NCI-H82 (cell line): ENCODE results near the gene CCDC17.

ENCODE experiments used
- DNase-seq: peaks from one replicate; lab custom pipeline; 2025; lab: John Stamatoyannopoulos, UW

CCDC17 gene

DNA sequence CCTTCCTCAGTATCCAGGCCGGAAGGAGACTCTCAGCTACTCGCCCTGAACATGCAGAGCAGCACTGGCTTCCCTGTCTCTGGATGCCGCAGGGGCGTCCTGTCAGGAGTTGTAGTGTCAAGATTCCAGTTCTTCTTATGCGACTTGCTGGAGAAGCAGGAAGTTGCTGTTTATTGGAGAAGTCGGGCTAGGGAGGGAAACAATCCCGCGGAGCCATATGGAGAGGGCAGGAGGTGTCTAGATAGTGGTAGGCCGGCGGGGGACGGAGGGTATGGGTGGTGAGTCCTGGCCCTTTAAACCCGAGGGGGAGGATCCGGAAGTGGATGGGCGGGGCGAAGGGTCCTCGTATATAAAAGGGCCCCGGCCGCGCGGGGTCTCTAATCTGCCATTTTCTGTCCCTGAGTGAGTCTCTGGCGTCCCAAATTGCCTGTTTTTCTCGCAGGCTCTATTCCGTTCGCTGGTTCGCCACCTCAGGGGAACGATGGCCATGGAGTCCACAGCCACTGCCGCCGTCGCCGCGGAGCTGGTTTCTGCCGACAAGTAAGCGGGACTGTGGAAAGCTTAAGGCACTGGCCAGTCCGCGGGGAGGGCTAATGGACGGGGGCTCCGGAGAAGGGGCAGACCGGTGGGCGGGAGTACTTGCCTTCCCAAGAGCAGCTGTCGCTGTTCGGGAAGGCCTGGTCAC, 40.0 kb downstream of the CCDC17 start, which contains the start of gene NASP:
NASP (plus strand) TSS at position 376 of the 685 bp plus-strand sequence; CDS start at position 482, 106 bp downstream.
- DNase-seq, result peak; percentile 95

DNA sequence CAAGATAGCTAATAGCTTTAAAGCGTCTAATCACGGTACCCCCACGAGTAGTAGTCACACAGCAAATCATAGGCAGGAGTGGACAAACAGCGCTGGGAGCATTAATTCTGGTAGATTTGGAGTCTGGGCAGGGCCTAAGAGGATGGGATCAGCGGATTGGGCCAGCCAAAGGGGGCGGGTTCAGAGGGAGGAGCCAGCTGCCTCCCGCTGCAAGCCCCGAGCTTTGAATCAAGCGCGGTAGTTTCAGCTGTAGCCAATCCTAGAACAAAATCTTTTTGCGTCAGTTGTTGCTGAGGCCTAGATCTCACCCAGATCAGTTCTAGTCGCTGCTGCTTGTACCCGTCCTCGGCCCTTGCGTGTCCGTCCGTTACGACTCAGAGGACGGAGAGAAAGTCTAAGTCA, 40.6 kb downstream of the CCDC17 start:
- peak; percentile 99 for DNase-seq

- DNase-seq, result no peak
These were observed 49.7 kb downstream of the CCDC17 start for GRCh38 chr1:45574105-45574626.

DNA sequence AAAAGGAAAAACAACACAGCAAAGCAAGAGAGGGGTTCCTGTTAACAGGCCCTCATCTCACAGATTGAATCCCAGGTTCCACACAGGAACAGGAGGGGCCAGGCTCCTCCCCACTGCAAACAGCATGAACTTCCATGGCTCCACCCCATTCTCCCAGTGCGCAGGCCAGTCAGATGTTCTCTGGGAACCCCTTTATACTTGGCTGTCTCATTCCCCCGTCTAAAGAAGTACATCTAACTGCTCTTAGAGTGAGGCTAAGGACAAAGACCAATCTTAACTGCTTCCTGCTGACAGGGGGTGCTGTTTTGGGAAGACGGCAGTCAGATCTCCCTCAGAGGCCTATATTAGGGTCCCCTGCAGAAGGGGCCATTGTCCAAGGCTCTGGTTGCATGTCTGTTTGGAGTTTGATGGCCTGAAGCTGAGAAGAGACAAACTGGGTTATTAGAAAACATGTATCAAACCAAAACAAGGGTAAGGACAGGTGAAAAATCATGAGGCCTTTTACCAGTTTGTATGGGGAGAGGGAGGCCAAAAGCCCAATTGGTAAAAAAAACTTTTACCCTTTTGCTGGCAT, 50.5 kb downstream of the CCDC17 start:
- DNase-seq, result no peak

DNA sequence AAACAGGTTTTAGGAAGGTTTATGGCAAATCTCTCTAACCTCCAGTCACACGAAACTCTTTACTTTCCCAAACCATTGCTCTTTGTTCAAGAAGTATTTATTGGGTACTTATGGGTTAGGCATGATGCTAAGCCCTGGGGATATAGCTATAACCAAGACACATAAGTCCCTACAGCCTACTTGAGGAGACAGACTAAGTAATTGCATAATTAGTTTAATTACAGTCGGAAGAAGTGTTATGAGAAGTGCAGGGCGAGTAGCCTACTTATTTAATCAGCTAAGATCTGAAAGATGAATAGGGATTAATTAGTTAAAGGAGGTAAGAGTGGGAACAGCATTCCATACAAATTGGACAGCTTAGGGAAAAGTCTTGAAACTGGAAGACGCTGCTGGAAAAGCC, 53.2 kb downstream of the CCDC17 start:
- DNase-seq, result no peak
